Keratinocyte (primary cell): ENCODE measurements around the gene SMYD3.

Experiments used
- EZH2 ChIP-seq: IDR thresholded peaks from one replicate; pipeline ENCODE4 v1.6.1; 2012; ENCODE audit warnings: inconsistent platforms, mild to moderate bottlenecking, low read length, moderate library complexity
- TF ChIP-seq, protein P1 (sequence below), 3 experiments: IDR thresholded peaks in 1 of 3; conservative IDR thresholded peaks in 1 of 3; optimal IDR thresholded peaks in 1 of 3; 2 replicates in 2 of 3; 3 replicates in 1 of 3; pipeline versions ENCODE3 to v1.5.1; 2011; ENCODE audit warnings: low read length in 3 of 3, mild to moderate bottlenecking in 3 of 3, moderate library complexity in 2 of 3, control low read depth in 1 of 3, inconsistent platforms in 1 of 3; ENCODE audit not compliant: insufficient read depth in 2 of 3; ENCODE audit errors: extremely low read depth in 1 of 3

DNA sequence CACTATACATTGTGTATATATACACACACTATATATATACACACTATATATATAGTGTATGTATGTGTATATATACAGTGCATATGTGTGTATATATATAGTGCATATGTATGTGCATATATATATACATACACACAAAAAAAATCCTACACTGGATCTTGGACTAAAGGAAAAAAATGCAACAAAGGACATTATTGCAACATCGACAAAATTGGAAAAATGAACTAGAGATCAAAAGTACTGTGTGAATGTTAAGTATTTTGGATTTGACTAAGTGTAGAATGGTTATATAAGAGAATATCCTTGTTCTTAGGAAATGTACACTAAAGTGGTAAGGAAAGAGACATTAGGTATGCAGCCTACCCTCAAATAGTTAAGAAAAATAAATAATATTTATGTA is 36.5 kb downstream of the SMYD3 start:
- TF ChIP-seq, protein P1, sequence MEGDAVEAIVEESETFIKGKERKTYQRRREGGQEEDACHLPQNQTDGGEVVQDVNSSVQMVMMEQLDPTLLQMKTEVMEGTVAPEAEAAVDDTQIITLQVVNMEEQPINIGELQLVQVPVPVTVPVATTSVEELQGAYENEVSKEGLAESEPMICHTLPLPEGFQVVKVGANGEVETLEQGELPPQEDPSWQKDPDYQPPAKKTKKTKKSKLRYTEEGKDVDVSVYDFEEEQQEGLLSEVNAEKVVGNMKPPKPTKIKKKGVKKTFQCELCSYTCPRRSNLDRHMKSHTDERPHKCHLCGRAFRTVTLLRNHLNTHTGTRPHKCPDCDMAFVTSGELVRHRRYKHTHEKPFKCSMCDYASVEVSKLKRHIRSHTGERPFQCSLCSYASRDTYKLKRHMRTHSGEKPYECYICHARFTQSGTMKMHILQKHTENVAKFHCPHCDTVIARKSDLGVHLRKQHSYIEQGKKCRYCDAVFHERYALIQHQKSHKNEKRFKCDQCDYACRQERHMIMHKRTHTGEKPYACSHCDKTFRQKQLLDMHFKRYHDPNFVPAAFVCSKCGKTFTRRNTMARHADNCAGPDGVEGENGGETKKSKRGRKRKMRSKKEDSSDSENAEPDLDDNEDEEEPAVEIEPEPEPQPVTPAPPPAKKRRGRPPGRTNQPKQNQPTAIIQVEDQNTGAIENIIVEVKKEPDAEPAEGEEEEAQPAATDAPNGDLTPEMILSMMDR (optimal IDR thresholded peaks at IDR 0.05 in 1 of 3, IDR thresholded peaks at IDR 0.05 in 1 of 3, conservative IDR thresholded peaks at IDR 0.05 in 1 of 3; ENCODE audit: extremely low read depth in 1 of 3, insufficient read depth in 2 of 3, low read length in 3 of 3): no peak
- TF ChIP-seq EZH2: no peak
